T-helper 1 cell treated with Interleukin-12 subunit alpha and Interleukin-12 subunit beta and Interleukin-4 antibody, amounts not matched to agents 30 μg/mL and 1 μg/mL, for 36 hours (primary cell): ENCODE measurements around the gene SEMA5B.

Experiments
- H3K27ac Mint-ChIP-seq: one replicate; pipeline ENCODE4 v1.8.0; 2021; ENCODE audit warnings: mild to moderate bottlenecking, mixed read lengths
- H3K27me3 Mint-ChIP-seq: one replicate; pipeline ENCODE4 v1.8.0; 2021; ENCODE audit warnings: low read depth, mixed read lengths
- H3K36me3 Mint-ChIP-seq: one replicate; pipeline ENCODE4 v1.8.0; 2021; ENCODE audit warnings: low read depth, mixed read lengths
- H3K4me1 Mint-ChIP-seq: one replicate; pipeline ENCODE4 v1.8.0; 2021; ENCODE audit warnings: low read depth, mixed read lengths
- H3K4me3 Mint-ChIP-seq: one replicate; pipeline ENCODE4 v1.8.0; 2021; ENCODE audit warnings: mild to moderate bottlenecking, moderate library complexity, mixed read lengths
- H3K9me3 Mint-ChIP-seq: one replicate; pipeline ENCODE4 v1.8.0; 2021; ENCODE audit warnings: mixed read lengths

SEMA5B gene

GRCh38 chr3:122947196-122947595, 80.4 kb downstream of the SEMA5B start:
- H3K27ac Mint-ChIP-seq: no peak overlapping the region
- peaks cover 25% of the 10 kb centered on the region for H3K27me3 Mint-ChIP-seq
- no peaks in the 10 kb centered on the region for H3K36me3 Mint-ChIP-seq
- no peaks in the 10 kb centered on the region for H3K4me1 Mint-ChIP-seq
- H3K4me3 Mint-ChIP-seq: no peak overlapping the region
- H3K9me3 Mint-ChIP-seq: no peaks in the 10 kb centered on the region

GRCh38 chr3:122946185-122946584, 81.4 kb downstream of the SEMA5B start:
- Mint-ChIP-seq H3K27ac (no peak overlapping the region), H3K4me3 (no peak overlapping the region)

GRCh38 chr3:122945230-122945629, 82.3 kb downstream of the SEMA5B start:
- Mint-ChIP-seq H3K27ac (no peak overlapping the region), H3K36me3 (no peaks in the 10 kb centered on the region), H3K27me3 (peaks cover 23% of the 10 kb centered on the region), H3K4me1 (no peaks in the 10 kb centered on the region), H3K4me3 (no peak overlapping the region), H3K9me3 (no peaks in the 10 kb centered on the region)

More at GRCh38 chr3:122946185-122946584, 81.4 kb downstream of the SEMA5B start:
- Mint-ChIP-seq H3K36me3 (no peaks in the 10 kb centered on the region), H3K27me3 (peaks cover 21% of the 10 kb centered on the region), H3K9me3 (no peaks in the 10 kb centered on the region), H3K4me1 (no peaks in the 10 kb centered on the region)

- H3K4me3 Mint-ChIP-seq: no peak overlapping the region
- H3K9me3 Mint-ChIP-seq: no peaks in the 10 kb centered on the region
- H3K36me3 Mint-ChIP-seq: no peaks in the 10 kb centered on the region
- H3K4me1 Mint-ChIP-seq: no peaks in the 10 kb centered on the region
- no peak overlapping the region for H3K27ac Mint-ChIP-seq
- peaks cover 22% of the 10 kb centered on the region for H3K27me3 Mint-ChIP-seq
Observed at GRCh38 chr3:122944671-122945161, 82.8 kb downstream of the SEMA5B start.

GRCh38 chr3:122943828-122944190, 83.8 kb downstream of the SEMA5B start:
- Mint-ChIP-seq H3K9me3 (no peaks in the 10 kb centered on the region), H3K4me1 (no peaks in the 10 kb centered on the region), H3K27me3 (peaks cover 23% of the 10 kb centered on the region), H3K4me3 (no peak overlapping the region), H3K27ac (no peak overlapping the region), H3K36me3 (no peaks in the 10 kb centered on the region)

GRCh38 chr3:122942937-122943827, 84.4 kb downstream of the SEMA5B start:
- H3K36me3 Mint-ChIP-seq: no peaks in the 10 kb centered on the region
- no peak overlapping the region for H3K4me3 Mint-ChIP-seq
- H3K9me3 Mint-ChIP-seq: no peaks in the 10 kb centered on the region
- H3K27ac Mint-ChIP-seq: no peak overlapping the region
- peaks cover 23% of the 10 kb centered on the region for H3K27me3 Mint-ChIP-seq
- no peaks in the 10 kb centered on the region for H3K4me1 Mint-ChIP-seq

GRCh38 chr3:122942239-122942638, 85.3 kb downstream of the SEMA5B start:
- H3K4me1 Mint-ChIP-seq: no peaks in the 10 kb centered on the region
- H3K36me3 Mint-ChIP-seq: no peaks in the 10 kb centered on the region
- H3K27ac Mint-ChIP-seq: no peak overlapping the region
- no peaks in the 10 kb centered on the region for H3K9me3 Mint-ChIP-seq
- H3K27me3 Mint-ChIP-seq: peaks cover 23% of the 10 kb centered on the region
- no peak overlapping the region for H3K4me3 Mint-ChIP-seq

- no peak overlapping the region for H3K4me3 Mint-ChIP-seq
- no peaks in the 10 kb centered on the region for H3K4me1 Mint-ChIP-seq
- peaks cover 23% of the 10 kb centered on the region for H3K27me3 Mint-ChIP-seq
Observed at GRCh38 chr3:122941228-122942206, 86.0 kb downstream of the SEMA5B start.

GRCh38 chr3:122940628-122941086, 86.9 kb downstream of the SEMA5B start:
- H3K4me1 Mint-ChIP-seq: no peaks in the 10 kb centered on the region
- H3K4me3 Mint-ChIP-seq: no peak overlapping the region
- H3K9me3 Mint-ChIP-seq: no peaks in the 10 kb centered on the region
- H3K36me3 Mint-ChIP-seq: no peaks in the 10 kb centered on the region
- H3K27me3 Mint-ChIP-seq: peaks cover 21% of the 10 kb centered on the region
- H3K27ac Mint-ChIP-seq: no peak overlapping the region

More at GRCh38 chr3:122941228-122942206, 86.0 kb downstream of the SEMA5B start:
- no peak overlapping the region for H3K27ac Mint-ChIP-seq
- H3K9me3 Mint-ChIP-seq: no peaks in the 10 kb centered on the region
- no peaks in the 10 kb centered on the region for H3K36me3 Mint-ChIP-seq

GRCh38 chr3:122938783-122939425, 88.7 kb downstream of the SEMA5B start:
- Mint-ChIP-seq H3K4me3 (no peak overlapping the region), H3K27me3 (peaks cover 17% of the 10 kb centered on the region), H3K36me3 (no peaks in the 10 kb centered on the region), H3K27ac (no peak overlapping the region), H3K4me1 (no peaks in the 10 kb centered on the region), H3K9me3 (no peaks in the 10 kb centered on the region)

- no peak overlapping the region for H3K27ac Mint-ChIP-seq
- no peaks in the 10 kb centered on the region for H3K36me3 Mint-ChIP-seq
- no peak overlapping the region for H3K4me3 Mint-ChIP-seq
- no peaks in the 10 kb centered on the region for H3K9me3 Mint-ChIP-seq
- H3K4me1 Mint-ChIP-seq: no peaks in the 10 kb centered on the region
- peaks cover 17% of the 10 kb centered on the region for H3K27me3 Mint-ChIP-seq
Observed at GRCh38 chr3:122937745-122938144, 89.8 kb downstream of the SEMA5B start.

GRCh38 chr3:122936986-122937385, 90.6 kb downstream of the SEMA5B start:
- Mint-ChIP-seq H3K4me3 (no peak overlapping the region), H3K36me3 (no peaks in the 10 kb centered on the region), H3K27me3 (peaks cover 20% of the 10 kb centered on the region), H3K27ac (no peak overlapping the region), H3K4me1 (no peaks in the 10 kb centered on the region), H3K9me3 (no peaks in the 10 kb centered on the region)

GRCh38 chr3:122936335-122936734, 91.2 kb downstream of the SEMA5B start:
- Mint-ChIP-seq H3K27ac (no peak overlapping the region), H3K27me3 (peaks cover 21% of the 10 kb centered on the region), H3K4me1 (no peaks in the 10 kb centered on the region), H3K4me3 (no peak overlapping the region), H3K36me3 (no peaks in the 10 kb centered on the region), H3K9me3 (no peaks in the 10 kb centered on the region)

- Mint-ChIP-seq H3K27ac (no peak overlapping the region), H3K4me3 (no peak overlapping the region), H3K9me3 (no peaks in the 10 kb centered on the region)
Observed at GRCh38 chr3:122934251-122934650, 93.3 kb downstream of the SEMA5B start.

More at GRCh38 chr3:122934251-122934650, 93.3 kb downstream of the SEMA5B start:
- Mint-ChIP-seq H3K4me1 (no peaks in the 10 kb centered on the region), H3K27me3 (peaks cover 17% of the 10 kb centered on the region), H3K36me3 (no peaks in the 10 kb centered on the region)
